RWPE2 (cell line): ENCODE data around the gene LRFN2.

Source experiments
- ATAC-seq: fragments of 200-7000 bp; cut with Tn5 transposase; 3 replicates; pipeline ENCODE4 v1.9.1; 2021; ENCODE audit warnings: low read depth
- DNase-seq: peaks from one replicate; pipeline ENCODE4 v3.0.0-alpha.2; 2020; ENCODE audit warnings: low spot score
- H3K27ac ChIP-seq: fragments of 450-650 bp; 2 replicates; pipeline ENCODE4 v1.5.1; 2017; ENCODE audit warnings: mild to moderate bottlenecking; ENCODE audit not compliant: poor library complexity, severe bottlenecking
- H3K27me3 ChIP-seq: fragments of 250-450 bp; sonication (Bioruptor Pico); 2 replicates; pipeline ENCODE4 v1.5.1; 2021; ENCODE audit warnings: mild to moderate bottlenecking, moderate library complexity; ENCODE audit not compliant: insufficient read depth, poor library complexity, severe bottlenecking
- H3K36me3 ChIP-seq: fragments of 250-450 bp; sonication (Bioruptor Pico); 2 replicates; pipeline ENCODE4 v1.5.1; 2020; ENCODE audit warnings: low read depth, mild to moderate bottlenecking, moderate library complexity
- H3K4me1 ChIP-seq: fragments of 250-450 bp; sonication (Bioruptor Pico); 2 replicates; pipeline ENCODE4 v1.5.1; 2021; ENCODE audit warnings: mild to moderate bottlenecking, moderate library complexity; ENCODE audit not compliant: insufficient read depth, poor library complexity, severe bottlenecking
- H3K4me3 ChIP-seq: fragments of 250-450 bp; sonication (Bioruptor Pico); 2 replicates; pipeline ENCODE4 v1.5.1; 2021; ENCODE audit warnings: mild to moderate bottlenecking, moderate library complexity; ENCODE audit not compliant: severe bottlenecking
- H3K9me3 ChIP-seq: fragments of 250-450 bp; sonication (Bioruptor Pico); 2 replicates; pipeline ENCODE4 v1.5.1; 2021; ENCODE audit warnings: mild to moderate bottlenecking, moderate library complexity; ENCODE audit not compliant: severe bottlenecking
- TF ChIP-seq, protein P1 (sequence below): fragments of 450-650 bp; IDR thresholded peaks from one replicate; pipeline ENCODE4 v1.5.1; 2017; ENCODE audit warnings: mild to moderate bottlenecking, moderate library complexity; ENCODE audit not compliant: poor library complexity, severe bottlenecking

Gene LRFN2

DNA sequence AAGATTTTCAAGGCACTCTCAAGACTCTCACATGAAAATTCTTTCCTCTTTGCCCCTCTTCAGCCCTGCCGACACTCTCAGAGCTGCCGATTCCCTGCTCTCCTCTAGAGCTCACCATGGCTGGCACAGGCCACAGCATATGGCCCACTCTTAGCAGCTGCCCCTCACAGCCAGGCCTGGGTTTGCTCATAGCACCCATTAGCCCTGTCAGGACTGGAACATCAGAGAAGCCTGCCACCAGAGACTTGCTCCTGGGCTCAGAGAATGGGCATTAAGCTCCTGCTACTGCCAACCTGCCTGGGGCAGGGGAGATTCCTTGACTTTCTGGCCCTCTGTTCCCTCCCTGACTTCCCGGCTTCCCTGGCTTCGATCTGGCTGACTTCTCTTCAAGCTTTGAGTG lies 96.7 kb downstream of the LRFN2 start:
- TF ChIP-seq, protein P1, sequence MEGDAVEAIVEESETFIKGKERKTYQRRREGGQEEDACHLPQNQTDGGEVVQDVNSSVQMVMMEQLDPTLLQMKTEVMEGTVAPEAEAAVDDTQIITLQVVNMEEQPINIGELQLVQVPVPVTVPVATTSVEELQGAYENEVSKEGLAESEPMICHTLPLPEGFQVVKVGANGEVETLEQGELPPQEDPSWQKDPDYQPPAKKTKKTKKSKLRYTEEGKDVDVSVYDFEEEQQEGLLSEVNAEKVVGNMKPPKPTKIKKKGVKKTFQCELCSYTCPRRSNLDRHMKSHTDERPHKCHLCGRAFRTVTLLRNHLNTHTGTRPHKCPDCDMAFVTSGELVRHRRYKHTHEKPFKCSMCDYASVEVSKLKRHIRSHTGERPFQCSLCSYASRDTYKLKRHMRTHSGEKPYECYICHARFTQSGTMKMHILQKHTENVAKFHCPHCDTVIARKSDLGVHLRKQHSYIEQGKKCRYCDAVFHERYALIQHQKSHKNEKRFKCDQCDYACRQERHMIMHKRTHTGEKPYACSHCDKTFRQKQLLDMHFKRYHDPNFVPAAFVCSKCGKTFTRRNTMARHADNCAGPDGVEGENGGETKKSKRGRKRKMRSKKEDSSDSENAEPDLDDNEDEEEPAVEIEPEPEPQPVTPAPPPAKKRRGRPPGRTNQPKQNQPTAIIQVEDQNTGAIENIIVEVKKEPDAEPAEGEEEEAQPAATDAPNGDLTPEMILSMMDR = no peak
- ATAC-seq = no peak
- Histone ChIP-seq H3K4me3 (no peak overlapping the region), H3K27ac (no peak overlapping the region), H3K36me3 (no peaks in the 10 kb centered on the region), H3K4me1 (no peaks in the 10 kb centered on the region), H3K9me3 (no peaks in the 10 kb centered on the region), H3K27me3 (no peaks in the 10 kb centered on the region)
- no peak for DNase-seq

DNA sequence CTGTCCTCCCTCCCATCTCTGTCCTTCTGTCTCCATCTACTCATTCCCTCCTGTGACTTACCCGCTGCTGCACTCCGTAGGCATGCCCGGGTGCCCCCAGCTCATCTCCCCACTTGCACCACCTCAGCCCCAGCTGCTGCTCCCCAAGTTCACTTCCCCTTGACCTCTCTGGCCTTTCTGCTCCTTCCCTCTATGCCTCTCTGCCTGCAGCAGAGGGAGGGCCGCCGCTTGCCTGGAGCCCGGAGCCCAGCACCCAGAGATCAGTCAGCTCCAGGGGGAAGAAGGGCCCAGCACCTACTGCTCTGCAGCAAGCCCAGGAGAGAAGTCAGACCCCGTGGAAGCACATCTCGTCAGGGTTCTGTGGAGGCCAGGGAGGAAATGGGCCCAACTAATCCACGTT lies 97.4 kb downstream of the LRFN2 start:
- no peak for ATAC-seq
- no peaks in the 10 kb centered on the region for H3K9me3 ChIP-seq
- no peak overlapping the region for H3K4me3 ChIP-seq
- no peak overlapping the region for H3K27ac ChIP-seq
- H3K4me1 ChIP-seq = no peaks in the 10 kb centered on the region
- DNase-seq = no peak
- TF ChIP-seq, protein P1 = no peak
- H3K36me3 ChIP-seq = no peaks in the 10 kb centered on the region
- no peaks in the 10 kb centered on the region for H3K27me3 ChIP-seq

GRCh38 chr6:40486576-40486975 lies 100.6 kb downstream of the LRFN2 start:
- no peak for DNase-seq
- H3K27me3 ChIP-seq = no peaks in the 10 kb centered on the region
- TF ChIP-seq, protein P1 = no peak
- H3K27ac ChIP-seq = no peak overlapping the region
- no peak for ATAC-seq
- H3K4me1 ChIP-seq = no peaks in the 10 kb centered on the region
- no peak overlapping the region for H3K4me3 ChIP-seq
- no peaks in the 10 kb centered on the region for H3K36me3 ChIP-seq
- no peaks in the 10 kb centered on the region for H3K9me3 ChIP-seq

- Histone ChIP-seq H3K9me3 (no peaks in the 10 kb centered on the region), H3K27me3 (no peaks in the 10 kb centered on the region), H3K27ac (no peak overlapping the region), H3K4me3 (no peak overlapping the region), H3K4me1 (no peaks in the 10 kb centered on the region), H3K36me3 (no peaks in the 10 kb centered on the region)
- ATAC-seq (no peak), DNase-seq (no peak)
- TF ChIP-seq, protein P1 = no peak
These were observed 101.4 kb downstream of the LRFN2 start for GRCh38 chr6:40485795-40486194.

DNA sequence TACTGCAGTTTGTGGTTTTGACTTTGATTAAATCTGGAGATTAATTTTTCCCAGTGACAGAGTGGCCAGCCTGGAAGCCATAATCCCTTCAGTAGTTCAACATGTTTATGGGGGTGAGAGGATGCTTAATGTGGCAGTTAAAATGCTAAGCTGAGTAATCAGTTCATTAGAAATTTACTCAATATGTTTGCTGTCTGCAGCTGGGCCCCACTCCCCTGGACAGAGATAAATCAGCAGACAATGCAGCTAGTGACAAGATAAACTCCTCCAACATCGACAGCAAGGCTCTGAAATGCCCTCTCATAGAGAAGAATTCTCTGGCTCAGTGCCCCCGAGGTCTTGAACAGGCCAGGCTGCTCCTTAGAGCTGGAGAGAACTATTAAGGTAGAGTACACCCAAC lies 101.9 kb downstream of the LRFN2 start:
- H3K4me1 ChIP-seq = no peaks in the 10 kb centered on the region
- no peaks in the 10 kb centered on the region for H3K27me3 ChIP-seq
- H3K27ac ChIP-seq = no peak overlapping the region
- no peaks in the 10 kb centered on the region for H3K36me3 ChIP-seq
- H3K9me3 ChIP-seq = no peaks in the 10 kb centered on the region
- TF ChIP-seq, protein P1 = no peak
- no peak for ATAC-seq
- no peak overlapping the region for H3K4me3 ChIP-seq
- no peak for DNase-seq
